HG03175 (cell line): Measurements from ENCODE around the gene KIAA0825.
"Not testable (repeated sequence)": the region's sequence is repeated elsewhere in the genome, so short reads cannot be mapped to it uniquely, and the experiment has no call there.

Experiments used
- ATAC-seq: cut with Tn5 transposase; IDR thresholded peaks from one replicate; pipeline ENCODE4 v1.9.1; 2021; ENCODE audit warnings: mild to moderate bottlenecking, moderate library complexity; ENCODE audit not compliant: unreplicated experiment

Gene KIAA0825

DNA sequence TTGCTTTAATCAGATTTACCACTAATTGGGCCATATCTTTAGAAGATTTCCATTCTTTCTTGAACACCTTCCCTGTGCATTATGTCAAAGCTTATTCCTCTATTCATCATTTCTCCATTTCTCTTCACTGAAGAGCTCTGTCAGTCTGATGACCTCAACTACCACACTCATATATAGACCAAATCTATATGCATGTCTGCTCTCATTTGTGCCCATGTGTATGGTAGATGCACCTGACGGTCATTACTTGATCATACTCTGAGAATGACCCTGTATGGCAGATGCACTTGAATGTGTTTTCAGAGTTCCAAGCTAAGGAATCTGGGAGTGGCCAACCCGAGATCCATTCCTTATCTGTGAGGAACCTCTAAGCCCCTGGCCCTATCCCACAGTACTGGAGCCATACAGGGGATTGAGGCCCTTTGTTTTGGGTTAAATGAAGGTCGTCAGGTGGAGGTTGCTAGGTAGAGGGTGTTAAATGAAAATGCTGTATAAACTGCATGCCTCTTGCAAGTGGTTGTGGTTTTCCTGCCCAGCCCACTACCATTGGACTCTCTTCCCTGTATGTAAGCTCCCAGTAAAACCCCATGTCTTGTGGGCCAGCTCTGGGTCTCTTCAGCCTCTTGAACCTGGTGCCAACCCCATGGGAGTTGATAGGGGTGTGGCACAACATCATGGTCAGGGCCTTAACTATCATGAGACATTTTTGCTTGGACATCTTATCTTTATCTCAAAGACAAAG is 229.5 kb downstream of the KIAA0825 start:
- no peak for ATAC-seq

DNA sequence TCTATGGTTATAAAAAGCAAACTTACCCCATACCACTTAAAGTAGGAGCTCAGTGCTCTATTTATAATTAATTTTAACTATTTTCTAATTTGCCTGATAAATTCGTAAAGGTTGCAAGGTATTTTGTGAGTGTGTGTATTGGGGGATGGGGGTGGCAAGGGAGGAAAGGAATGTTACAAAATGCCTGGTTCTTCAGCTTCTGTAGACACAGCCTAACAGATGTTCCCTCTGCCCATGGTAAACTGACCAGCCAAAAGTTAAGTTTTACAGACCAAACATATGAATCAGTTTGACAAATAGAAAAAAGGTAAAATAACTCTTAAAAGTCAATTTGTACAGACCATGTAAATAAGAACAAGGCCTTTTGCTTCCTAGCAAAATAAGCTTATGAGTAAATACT is 232.6 kb downstream of the KIAA0825 start:
- ATAC-seq = no peak

DNA sequence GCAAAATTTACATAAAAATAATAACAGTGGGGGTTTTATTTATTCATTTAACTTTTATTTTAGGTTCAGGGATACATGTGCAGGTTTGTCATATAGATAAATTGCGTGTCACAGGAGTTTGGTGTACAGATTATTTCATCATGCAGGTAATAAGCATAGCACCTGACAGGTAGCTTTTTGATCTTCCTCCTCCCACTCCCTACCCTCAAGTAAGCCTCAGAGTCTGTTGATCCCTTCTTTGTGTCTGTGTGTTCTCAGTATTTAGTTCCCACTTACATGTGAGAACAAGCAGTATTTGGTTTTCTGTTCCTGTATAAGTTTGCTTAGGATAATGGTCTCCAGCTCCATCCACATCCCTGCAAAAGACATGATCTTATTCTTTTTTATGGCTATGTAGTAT is 240.3 kb downstream of the KIAA0825 start:
- ATAC-seq = no peak

DNA sequence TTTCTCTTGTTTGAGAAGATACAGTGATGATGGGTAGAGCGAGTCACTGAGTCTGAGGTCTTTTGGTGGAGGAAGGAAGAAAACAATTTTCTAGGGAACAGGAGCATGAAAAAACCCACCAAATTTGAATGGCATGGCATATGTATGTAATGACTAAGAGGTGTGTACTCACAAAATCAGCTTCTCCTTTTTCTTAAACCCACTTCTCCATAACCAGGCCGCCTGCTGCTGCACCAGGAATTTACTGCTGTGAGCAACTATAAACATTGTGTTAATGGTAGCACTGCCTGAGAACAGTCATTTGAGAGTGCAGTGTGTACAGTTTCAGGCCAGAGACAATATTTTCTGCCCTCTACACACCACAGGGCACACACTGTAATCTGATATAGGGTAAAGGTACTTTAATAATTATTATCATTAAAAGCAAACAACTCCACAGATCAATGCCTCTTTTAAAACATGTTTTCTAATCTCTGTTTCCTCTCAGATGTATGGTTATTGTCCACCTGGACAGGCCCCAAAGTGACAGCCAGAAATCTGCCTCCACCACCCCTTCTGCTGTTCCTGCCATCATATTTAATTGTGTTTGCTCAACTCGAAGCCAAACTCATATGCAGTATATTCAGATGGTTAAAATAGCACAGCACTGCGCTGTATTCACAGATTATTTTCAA is 241.6 kb downstream of the KIAA0825 start:
- no peak for ATAC-seq

DNA sequence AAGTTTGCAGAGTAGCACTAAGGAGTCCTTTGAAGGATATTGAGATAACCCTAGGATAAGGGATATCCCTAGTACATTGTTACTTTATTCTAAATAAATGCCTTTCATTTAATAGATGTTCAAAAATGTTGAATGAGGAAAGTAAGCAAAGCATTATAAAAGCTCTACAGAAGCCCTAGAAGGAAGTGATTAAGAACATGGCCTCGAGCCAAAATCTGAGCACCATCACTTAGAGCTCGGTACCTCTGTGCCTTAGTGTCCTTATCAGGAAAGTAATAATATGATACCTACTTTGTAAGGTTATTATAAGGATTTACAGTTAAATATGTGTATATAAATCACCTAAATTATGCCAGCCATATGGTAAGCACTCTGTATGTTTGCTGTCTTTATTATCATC is 242.6 kb downstream of the KIAA0825 start:
- ATAC-seq = no peak

DNA sequence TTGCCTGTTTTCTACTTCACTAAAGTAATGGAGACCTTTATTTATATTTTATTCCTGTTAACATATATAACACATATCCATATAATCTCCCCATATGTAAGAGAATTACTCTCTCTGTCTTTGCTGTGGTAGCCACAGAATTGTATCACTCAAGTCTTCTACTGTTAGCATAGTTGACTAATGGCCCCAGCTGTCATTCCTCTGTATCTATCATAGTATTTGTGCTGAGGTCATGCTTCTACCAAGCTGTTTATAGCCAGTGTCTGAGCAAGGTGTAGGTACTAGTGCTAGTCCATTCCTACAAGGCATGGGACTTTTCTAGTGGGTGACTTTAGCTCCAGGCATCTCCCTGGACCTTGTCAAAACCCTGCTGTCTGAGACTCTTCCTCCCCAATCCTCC is 244.1 kb downstream of the KIAA0825 start:
- ATAC-seq = no peak

DNA sequence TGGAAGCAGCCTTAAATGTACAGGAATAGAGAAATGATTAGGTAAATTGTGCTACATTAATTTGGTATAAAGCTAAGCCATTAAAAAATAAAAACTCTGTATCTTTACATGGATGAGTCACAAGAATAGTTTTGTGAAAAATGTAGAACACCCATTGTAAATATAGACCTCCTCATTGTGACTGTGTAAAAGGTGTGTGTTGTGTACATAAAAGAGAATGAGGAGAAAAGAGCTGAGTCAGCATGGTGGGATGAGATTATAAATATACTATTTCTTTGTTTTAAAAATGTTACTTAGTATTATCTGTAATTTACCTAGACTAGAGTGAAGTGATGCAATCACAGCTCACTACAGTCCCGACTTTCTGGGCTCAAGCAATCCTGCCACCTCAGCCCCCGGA is 250.5 kb downstream of the KIAA0825 start:
- ATAC-seq = no peak

DNA sequence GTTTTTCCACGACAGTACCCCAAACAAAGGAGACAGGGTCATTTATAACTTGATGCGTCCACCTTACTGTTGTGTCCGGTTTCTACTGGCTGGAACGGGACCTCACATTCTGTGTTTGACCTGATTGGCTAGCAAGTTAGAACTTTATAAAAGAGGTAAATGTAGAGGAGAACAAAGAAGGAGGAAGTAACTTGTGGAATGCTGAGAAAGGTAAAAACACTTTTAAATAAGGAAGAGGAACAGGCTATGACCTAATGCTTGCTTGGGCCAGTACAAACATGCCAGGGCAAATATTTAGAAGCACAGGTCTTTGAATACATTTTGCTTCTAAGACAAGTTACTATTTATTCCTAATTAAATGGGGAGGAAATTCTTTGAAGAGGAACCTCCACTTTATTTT is 251.6 kb downstream of the KIAA0825 start:
- no peak for ATAC-seq

DNA sequence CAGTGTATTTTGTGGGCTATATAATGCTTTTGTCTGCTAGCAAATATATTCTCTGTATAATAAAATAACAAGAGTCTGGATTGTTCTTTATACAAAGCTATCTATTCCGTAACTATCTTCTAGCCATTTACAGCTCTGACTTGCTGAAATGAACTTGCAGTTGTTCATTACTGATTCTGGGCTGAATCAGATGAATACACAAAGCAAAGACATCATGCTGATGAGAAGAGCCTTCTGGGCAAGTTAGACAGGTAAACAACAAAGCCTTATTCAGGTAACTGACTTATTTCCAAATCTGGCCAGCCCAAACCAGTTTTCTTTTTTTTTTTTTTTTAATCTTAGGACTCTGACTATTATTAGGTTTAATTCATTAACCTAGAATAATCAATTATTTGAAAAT is 255.5 kb downstream of the KIAA0825 start:
- ATAC-seq = no peak

DNA sequence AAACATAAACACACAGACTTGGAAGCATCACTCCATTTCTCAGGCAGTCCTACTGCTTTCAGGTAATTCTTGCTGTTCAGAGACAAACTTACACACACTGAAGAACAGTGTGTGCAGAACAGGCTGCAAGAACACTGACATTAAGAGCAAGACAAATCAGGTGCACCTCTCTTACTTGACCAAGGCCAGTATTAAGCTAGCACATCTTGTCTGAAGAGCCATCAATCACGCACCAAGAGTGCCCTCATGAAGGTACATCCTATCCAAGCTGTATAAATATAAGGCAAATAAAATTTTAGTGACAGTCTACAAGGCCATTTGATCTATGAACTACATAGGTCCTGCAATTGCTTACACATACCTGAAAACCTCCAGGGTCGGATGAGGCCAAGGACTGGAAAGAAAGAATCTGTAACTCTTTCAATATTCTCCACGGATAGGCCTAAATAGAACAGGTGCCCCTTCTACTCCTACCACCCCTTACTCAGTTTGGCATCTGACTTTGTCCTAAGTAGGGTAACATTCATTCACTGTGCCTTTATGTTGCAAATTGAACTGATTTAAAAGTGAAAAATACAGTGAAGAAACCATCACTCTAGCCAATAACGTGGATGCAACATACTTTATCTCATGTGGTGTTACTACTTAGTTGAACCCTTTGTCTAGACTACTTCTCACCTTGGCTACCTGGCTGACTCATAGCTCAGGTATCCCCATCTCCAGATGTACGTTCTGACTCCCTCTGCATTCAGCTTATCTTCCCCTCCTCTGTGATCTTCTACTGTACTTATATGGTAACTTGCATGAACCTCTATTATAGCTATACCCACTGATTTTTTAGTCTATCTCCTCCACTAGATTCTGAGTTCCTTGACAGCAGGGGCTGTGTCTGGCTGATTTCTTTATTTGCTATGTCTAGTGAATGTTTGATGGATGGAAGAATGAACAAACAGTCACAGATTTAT is 256.3 kb downstream of the KIAA0825 start:
- no peak for ATAC-seq

DNA sequence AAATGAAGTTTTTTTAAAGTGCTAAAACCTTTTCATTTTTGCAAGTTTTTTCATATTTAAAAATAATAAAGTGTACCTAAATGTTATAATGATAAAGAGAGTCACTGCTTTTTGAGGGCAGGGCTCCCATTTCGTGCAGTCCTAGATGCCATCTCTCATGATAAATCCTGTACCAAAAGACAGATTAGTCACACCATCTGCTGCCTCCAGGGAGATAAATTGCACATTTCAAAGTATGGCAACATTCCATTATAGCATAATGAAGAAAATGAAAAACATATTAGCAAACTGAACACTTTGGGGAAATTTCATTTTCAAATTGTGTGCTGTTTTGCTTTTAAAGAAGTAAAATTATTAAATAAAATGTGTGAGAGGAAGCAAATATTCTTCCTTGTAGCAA is 257.2 kb downstream of the KIAA0825 start:
- ATAC-seq = no peak

DNA sequence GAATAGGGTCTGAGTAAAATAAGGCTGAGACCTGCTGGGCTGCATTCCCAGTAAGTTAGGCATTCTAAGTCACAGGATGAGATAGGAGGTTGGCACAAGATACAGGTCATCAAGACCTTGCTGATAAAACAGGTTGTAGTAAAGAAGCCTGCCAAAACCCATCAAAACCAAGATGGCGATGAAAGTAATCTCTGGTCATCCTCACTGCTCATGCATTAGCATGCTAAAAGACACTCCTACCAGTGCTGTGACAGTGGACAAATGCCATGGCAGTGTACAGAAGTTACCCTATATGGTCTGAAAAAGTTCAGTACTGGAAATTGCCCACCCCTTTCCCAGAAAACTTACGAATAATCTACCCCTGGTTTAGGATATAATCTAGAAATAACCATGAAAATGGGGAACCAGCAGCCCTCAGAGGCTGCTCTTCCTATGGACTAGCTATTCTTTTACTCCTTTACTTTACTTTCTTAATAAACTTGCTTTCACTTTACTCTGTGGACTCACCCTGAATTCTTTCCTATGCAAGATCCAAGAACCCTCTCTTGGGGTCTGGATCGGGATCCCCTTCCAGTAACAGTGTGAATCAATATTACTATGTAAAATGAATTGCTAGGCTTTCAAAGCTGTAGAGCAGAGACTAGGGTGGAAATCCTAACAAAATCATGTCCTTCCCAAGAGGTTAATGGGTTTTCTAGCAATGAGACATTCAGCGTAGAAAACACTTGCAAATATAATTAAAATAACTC is 257.8 kb downstream of the KIAA0825 start:
- ATAC-seq = no peak

DNA sequence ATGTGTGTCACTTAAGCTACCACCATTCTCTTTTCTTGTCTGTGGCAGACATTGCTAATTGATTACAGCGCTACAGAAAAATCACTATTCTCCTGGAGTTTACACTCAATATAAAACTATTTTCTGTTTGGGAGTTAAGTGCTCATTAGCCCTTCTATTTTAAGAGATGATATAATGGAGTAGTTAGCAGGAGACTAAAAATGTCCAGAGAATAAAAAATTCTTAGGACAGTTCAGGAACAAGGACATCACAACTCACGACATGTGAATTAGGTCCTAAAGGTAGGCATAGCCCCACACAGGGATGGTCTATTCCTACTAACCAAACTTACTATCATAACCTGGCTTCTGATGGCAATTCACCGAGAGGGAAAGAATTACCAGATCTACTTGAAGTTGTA is 258.5 kb downstream of the KIAA0825 start:
- ATAC-seq = no peak

DNA sequence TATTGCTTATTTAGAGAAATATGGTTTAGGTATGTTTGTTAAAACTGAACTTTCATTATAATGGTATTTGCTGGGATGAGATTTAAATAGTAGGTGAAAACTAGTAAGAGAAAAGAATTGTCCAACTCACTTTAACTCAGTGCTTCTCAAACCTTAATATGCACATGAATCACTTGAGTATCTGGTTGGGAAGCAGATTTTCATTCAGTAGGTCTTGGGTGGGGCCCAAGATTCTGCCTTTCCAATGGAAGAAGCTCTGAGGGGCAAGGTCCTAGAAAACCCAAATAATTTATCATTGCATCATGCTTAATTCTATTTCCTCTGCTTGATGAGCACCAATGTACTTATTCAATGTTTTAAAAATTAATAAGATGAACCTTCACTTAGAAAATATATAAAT is 262.6 kb downstream of the KIAA0825 start:
- ATAC-seq = no peak

DNA sequence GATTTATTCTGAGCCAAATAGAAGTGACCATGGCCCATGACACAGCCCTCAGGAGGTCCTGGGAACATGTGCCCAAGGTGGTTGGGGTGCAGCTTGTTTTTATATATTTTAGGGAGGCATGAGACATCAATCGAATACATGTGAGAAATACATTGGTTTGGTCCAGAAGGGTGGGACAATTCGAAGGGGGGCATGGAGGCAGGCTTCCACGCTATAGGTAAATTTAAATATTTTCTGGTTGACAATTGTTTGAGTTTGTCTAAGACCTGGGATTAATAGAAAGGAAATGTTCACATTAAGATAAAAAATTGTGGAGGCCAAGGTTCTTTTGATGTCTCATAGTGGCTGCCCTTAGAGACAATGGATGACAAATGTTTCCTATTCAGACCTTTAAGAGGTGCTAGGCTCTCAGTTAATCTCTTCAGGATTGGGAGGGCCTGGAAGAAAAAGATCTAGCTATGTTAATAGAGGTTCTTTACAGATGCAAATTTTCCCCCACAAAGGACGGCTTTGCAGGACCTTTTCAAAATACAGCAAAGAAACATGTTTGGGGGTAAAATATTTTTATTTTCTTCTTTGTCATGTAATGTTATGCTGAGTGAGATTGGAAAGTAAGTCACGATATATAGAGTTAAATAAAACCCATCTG is 263.4 kb downstream of the KIAA0825 start:
- not testable (repeated sequence) for ATAC-seq

DNA sequence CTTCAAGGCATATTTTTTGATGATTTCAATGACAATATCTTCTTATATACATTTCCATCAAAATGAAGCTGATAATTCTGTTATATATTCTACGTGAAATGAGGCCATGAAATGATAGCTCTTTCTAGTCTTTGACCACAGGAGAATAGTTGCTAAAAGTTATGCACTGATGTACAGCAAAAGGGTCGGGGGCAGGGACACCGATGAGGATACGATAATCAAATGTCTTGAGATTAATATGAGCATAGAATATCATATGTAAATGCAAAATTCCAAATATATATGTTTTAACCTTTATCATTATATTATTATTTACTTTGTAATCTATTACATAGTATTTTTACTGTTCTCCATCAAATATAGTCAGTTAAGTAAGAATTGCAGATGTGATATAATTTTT is 264.8 kb downstream of the KIAA0825 start:
- ATAC-seq = no peak

DNA sequence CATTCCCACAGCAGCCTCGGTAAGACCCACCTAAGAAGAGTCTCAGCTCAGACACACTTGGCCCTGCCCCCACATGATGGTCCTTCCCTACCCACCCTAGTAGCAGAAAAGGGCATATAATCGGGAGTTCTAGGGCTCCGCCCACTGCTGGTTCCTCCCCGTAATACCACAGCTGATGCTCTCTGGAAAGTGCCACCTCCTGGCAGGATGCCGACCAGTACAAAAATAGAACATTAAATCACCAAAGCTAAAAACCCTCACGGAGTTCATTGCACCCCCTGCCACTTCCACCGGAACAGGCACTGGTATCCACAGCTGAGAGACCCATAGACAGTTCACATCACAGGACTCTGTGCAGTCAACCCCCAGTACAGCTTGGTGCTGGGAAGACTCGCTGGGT is 271.3 kb downstream of the KIAA0825 start:
- no peak for ATAC-seq

DNA sequence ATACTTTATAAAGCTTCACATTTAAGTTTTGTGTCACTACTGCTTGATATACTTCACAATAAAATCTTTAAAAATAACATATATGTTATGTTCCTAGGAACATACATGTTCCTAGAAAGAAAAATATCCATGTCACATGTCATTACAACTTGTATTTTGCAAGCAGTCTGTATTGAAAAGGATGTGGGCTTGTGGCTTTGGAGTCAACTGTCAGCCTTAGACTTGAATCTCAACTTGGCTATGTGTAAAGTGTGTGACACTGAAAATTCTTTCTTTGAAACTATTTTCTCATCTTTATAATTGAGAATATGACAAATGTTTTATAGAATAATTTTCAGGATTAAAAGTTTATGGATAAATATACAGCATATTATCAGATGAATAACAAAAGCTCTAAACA is 273.1 kb downstream of the KIAA0825 start:
- ATAC-seq = no peak

DNA sequence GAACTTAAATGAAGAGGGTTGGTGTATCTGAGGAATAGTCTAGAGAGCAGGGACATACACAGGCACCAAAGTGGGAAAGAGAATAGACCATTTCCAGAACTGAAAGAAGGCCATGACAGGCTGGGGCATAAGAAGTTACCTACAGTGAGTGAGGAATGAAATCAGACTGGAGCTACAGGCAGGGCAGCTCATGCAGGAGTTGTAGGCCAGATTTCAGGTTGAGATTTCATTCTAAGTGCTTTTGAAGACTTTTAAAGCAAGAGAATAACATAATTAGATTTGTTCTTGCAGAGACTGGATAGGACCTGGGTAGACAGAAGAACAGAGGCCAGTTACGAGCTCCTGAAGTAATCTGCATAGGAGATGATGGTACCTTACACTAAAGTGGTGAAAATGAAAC is 280.8 kb downstream of the KIAA0825 start:
- no peak for ATAC-seq

DNA sequence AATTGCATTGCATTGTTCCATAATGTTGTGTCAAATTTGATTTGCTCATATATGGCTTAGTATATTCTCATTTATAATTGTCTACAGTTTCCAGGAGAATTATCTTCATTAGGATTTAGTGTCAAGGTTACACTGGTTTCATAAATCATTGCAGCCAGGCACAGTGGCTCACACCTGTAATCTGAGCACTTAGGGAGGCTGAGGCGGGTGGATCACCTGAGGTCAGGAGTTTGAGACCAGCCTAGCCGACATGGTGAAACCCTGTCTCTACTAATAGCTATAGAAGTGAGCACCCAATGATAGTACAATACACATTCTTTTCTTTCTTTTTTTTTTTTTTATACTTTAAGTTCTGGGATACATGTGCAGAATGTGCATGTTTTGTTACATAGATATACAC is 282.5 kb downstream of the KIAA0825 start:
- ATAC-seq = no peak
